ENCODE data around the gene PELI3.

- TF ChIP-seq CTCF (IDR thresholded peaks at IDR 0.05) (no peak), POLR2A (IDR thresholded peaks at IDR 0.05) (no peak)
Observed at GRCh38 chr11:66418986-66419308, 47.8 kb upstream of the PELI3 start.
